ENCODE results near the gene ZMYND8.
"Not testable (repeated sequence)": the region's sequence is repeated elsewhere in the genome, so short reads cannot be mapped to it uniquely, and the experiment has no call there.

The ZMYND8 gene

GRCh38 chr20:47225458-47225857 is 131.0 kb downstream of the ZMYND8 start:
- no peak for DNase-seq (ENCODE audit: low read depth in 2 of 2)

- DNase-seq (ENCODE audit: low read depth in 2 of 2): no peak
Observed at GRCh38 chr20:47224857-47225256, 131.6 kb downstream of the ZMYND8 start.

GRCh38 chr20:47224300-47224791 is 132.2 kb downstream of the ZMYND8 start:
- no peak for DNase-seq (ENCODE audit: low read depth in 2 of 2)

- DNase-seq (ENCODE audit: low read depth in 2 of 2): no peak
Observed at GRCh38 chr20:47223896-47224295, 132.6 kb downstream of the ZMYND8 start.

- DNase-seq (ENCODE audit: low read depth in 2 of 2): no peak
Observed at GRCh38 chr20:47222468-47223119, 133.9 kb downstream of the ZMYND8 start.

GRCh38 chr20:47221036-47221625 is 135.4 kb downstream of the ZMYND8 start:
- no peak for DNase-seq (ENCODE audit: low read depth in 2 of 2)

GRCh38 chr20:47220161-47220582 is 136.3 kb downstream of the ZMYND8 start:
- peak; percentile 18 to 24 for DNase-seq (ENCODE audit: low read depth in 2 of 2)

- no peak for DNase-seq (ENCODE audit: low read depth in 2 of 2)
Observed at GRCh38 chr20:47217482-47218446, 138.7 kb downstream of the ZMYND8 start.

GRCh38 chr20:47216819-47217410 is 139.6 kb downstream of the ZMYND8 start:
- no peak for DNase-seq (ENCODE audit: low read depth in 2 of 2)

GRCh38 chr20:47215653-47216397 is 140.7 kb downstream of the ZMYND8 start:
- no peak for DNase-seq (ENCODE audit: low read depth in 2 of 2)

GRCh38 chr20:47213966-47214365 is 142.5 kb downstream of the ZMYND8 start:
- no peak for DNase-seq (ENCODE audit: low read depth in 2 of 2)

- DNase-seq (ENCODE audit: low read depth in 2 of 2): no peak
Observed at GRCh38 chr20:47212606-47213207, 143.8 kb downstream of the ZMYND8 start.

- DNase-seq (ENCODE audit: low read depth in 2 of 2): no peak
Observed at GRCh38 chr20:47211036-47211435, 145.5 kb downstream of the ZMYND8 start.

- no peak for DNase-seq (ENCODE audit: low read depth in 2 of 2)
Observed at GRCh38 chr20:47210470-47210869, 146.0 kb downstream of the ZMYND8 start.

GRCh38 chr20:47209982-47210381 is 146.5 kb downstream of the ZMYND8 start:
- DNase-seq (ENCODE audit: low read depth in 2 of 2): no peak

- no peak for DNase-seq (ENCODE audit: low read depth in 2 of 2)
Observed at GRCh38 chr20:47208534-47209174, 147.8 kb downstream of the ZMYND8 start.

GRCh38 chr20:47206962-47207641 is 149.4 kb downstream of the ZMYND8 start:
- DNase-seq (ENCODE audit: low read depth in 2 of 2): no peak

- DNase-seq (ENCODE audit: low read depth in 2 of 2): not testable (repeated sequence)
Observed at GRCh38 chr20:47206552-47206951, 149.9 kb downstream of the ZMYND8 start.

GRCh38 chr20:47205577-47206123 is 150.8 kb downstream of the ZMYND8 start:
- DNase-seq (ENCODE audit: low read depth in 2 of 2): peak in 1 of 2 donors; percentile 30

- DNase-seq (ENCODE audit: low read depth in 2 of 2): not testable (repeated sequence)
Observed at GRCh38 chr20:47204850-47205122, 151.7 kb downstream of the ZMYND8 start.

Data from stimulated activated CD8-positive, alpha-beta memory T cell treated with anti-CD3 and anti-CD28 coated beads, Interleukin-7, amount 100 ng/mL, for 4 hours (primary cell).